GM12878 (cell line): ENCODE data around the gene ERC2. TPM values are rescaled to one million over a fixed set of nuclear protein-coding genes. Genes with fewer than 3 reads are reported as not detected.
A peak's percentile ranks its signal among the peaks of the same experiment; 100 is the strongest.

Experiments
- ATAC-seq: fragments of 200-7000 bp; cut with Tn5 transposase; 3 replicates; pipeline ENCODE4 v1.9.1; 2020; ENCODE audit warnings: mild to moderate bottlenecking, moderate library complexity
- BruUV-seq: library from RNA; stranded (reverse); fragments of 400-500 nt; replicated peaks from 2 replicates; lab custom pipeline; 2021; lab: Mats Ljungman, UMichigan
- CTCF ChIA-PET: fragments of 300-600 bp; sonication (Branson Sonifier 250); formaldehyde crosslinking; extraction: SDS; loops from one replicate; lab custom pipeline; 2021; ENCODE audit warnings: inconsistent platforms; lab: Yijun Ruan, JAX
- POLR2A ChIA-PET: fragments of 350-600 bp; formaldehyde crosslinking; extraction: SDS; loops from one replicate; lab custom pipeline; 2021; ENCODE audit warnings: inconsistent platforms; lab: Charles Lee
- RAD21 ChIA-PET: fragments of 300-600 bp; sonication (Branson Sonifier 250); formaldehyde crosslinking; loops from one replicate; lab custom pipeline; 2023; ENCODE audit warnings: antibody characterized with exemption; ENCODE audit not compliant: unreplicated experiment; lab: Charles Lee
- SMC1A ChIA-PET: fragments of 300-600 bp; sonication (Branson Sonifier 250); formaldehyde crosslinking; loops from one replicate; lab custom pipeline; 2023; ENCODE audit not compliant: unreplicated experiment, uncharacterized antibody; lab: Charles Lee
- DNase-seq: peaks from one replicate; pipeline ENCODE4 v3.0.0-alpha.2; 2011; ENCODE audit warnings: low read depth, low spot score
- FAIRE-seq: peaks from 3 replicates; lab custom pipeline; 2011; peaks lifted over from hg19 to GRCh38; lab: Jason Lieb, UNC
- H2AFZ ChIP-seq: 2 replicates; pipeline ENCODE4 v1.6.0; 2011; ENCODE audit warnings: low read depth, low read length, control low read depth; ENCODE audit not compliant: control insufficient read depth
- H3K27ac ChIP-seq: 2 replicates; pipeline ENCODE4 v1.5.1; 2011; ENCODE audit warnings: control low read depth; ENCODE audit not compliant: control insufficient read depth, insufficient read depth
- H3K27me3 ChIP-seq, 2 experiments: replicated peaks in 1 of 2; 2 replicates each; pipeline versions ENCODE4 v1.6.0 to v1.6.1; 2011; ENCODE audit warnings: low read length in 1 of 2; ENCODE audit not compliant: control insufficient read depth in 2 of 2, insufficient read depth in 2 of 2
- H3K36me3 ChIP-seq, 2 experiments: 2 replicates each; pipeline ENCODE4 v1.5.1; 2011; ENCODE audit warnings: low read length in 1 of 2; ENCODE audit not compliant: control insufficient read depth in 2 of 2, insufficient read depth in 2 of 2
- H3K4me1 ChIP-seq: 2 replicates; pipeline ENCODE4 v1.6.1; 2011; ENCODE audit warnings: mild to moderate bottlenecking, low read length, moderate library complexity, mixed read lengths; ENCODE audit not compliant: control insufficient read depth, insufficient read depth
- H3K4me2 ChIP-seq: 2 replicates; pipeline ENCODE4 v1.6.0; 2011; ENCODE audit warnings: control low read depth; ENCODE audit not compliant: control insufficient read depth, insufficient read depth
- H3K4me3 ChIP-seq: fragments of 200-600 bp; sonication (generic); 2 replicates; pipeline ENCODE4 v1.5.1; 2016
- H3K79me2 ChIP-seq: 2 replicates; pipeline ENCODE4 v1.6.0; 2011; ENCODE audit warnings: low read length; ENCODE audit not compliant: control insufficient read depth, insufficient read depth
- H3K9ac ChIP-seq: 2 replicates; pipeline ENCODE4 v1.8.0; 2011; ENCODE audit warnings: low read length, control low read depth, mixed read lengths; ENCODE audit not compliant: control insufficient read depth, insufficient read depth
- H3K9me3 ChIP-seq: replicated peaks from 3 replicates; pipeline ENCODE4 v1.5.1; 2011; ENCODE audit warnings: mild to moderate bottlenecking, low read length; ENCODE audit not compliant: control insufficient read depth, insufficient read depth
- H4K20me1 ChIP-seq: 2 replicates; pipeline ENCODE4 v1.6.0; 2011; ENCODE audit not compliant: control insufficient read depth, insufficient read depth
- CHD2 ChIP-seq: IDR thresholded peaks from 2 replicates; pipeline ENCODE4 v1.6.1; 2011; ENCODE audit warnings: low read depth, low read length, improper control_type of control experiment, borderline replicate concordance
- GABPA ChIP-seq: IDR thresholded peaks from 2 replicates; pipeline ENCODE4 v1.6.1; 2014; ENCODE audit warnings: antibody characterized with exemption, low read depth, mild to moderate bottlenecking, inconsistent platforms
- HDAC6 ChIP-seq: fragments of 200-600 bp; sonication (generic); IDR thresholded peaks from one replicate; pipeline ENCODE4 v1.8.0; 2017; ENCODE audit warnings: antibody characterized with exemption; ENCODE audit not compliant: unreplicated experiment
- NBN ChIP-seq: fragments of 450-650 bp; IDR thresholded peaks from 2 replicates; pipeline ENCODE4 v1.6.1; 2016
- PAX5 ChIP-seq: IDR thresholded peaks from 2 replicates; pipeline ENCODE4 v1.6.1; 2011; ENCODE audit warnings: low read depth, low read length, borderline replicate concordance
- RAD21 ChIP-seq: IDR thresholded peaks from 2 replicates; pipeline ENCODE4 v1.6.1; 2011; ENCODE audit warnings: mild to moderate bottlenecking, low read depth, low read length, moderate library complexity; ENCODE audit not compliant: insufficient read depth
- RUNX3 ChIP-seq: IDR thresholded peaks from 2 replicates; pipeline ENCODE4 v1.6.1; 2012; ENCODE audit warnings: low read length, inconsistent platforms
- SMC3 ChIP-seq: IDR thresholded peaks from 2 replicates; pipeline ENCODE4 v1.6.1; 2011; ENCODE audit warnings: low read length, improper control_type of control experiment, borderline replicate concordance
- SREBF2 ChIP-seq: IDR thresholded peaks from 2 replicates; pipeline ENCODE4 v1.6.1; 2012; ENCODE audit warnings: mild to moderate bottlenecking, low read length
- YY1 ChIP-seq: IDR thresholded peaks from 2 replicates; pipeline ENCODE4 v1.6.1; 2011; ENCODE audit warnings: low read depth, mild to moderate bottlenecking, low read length
- WGBS: methylation state at CpG from one replicate; pipeline ENCODE4 v1.1.6; 2016; ENCODE audit warnings: low lambda C conversion rate; ENCODE audit not compliant: insufficient replicate concordance, insufficient coverage; ENCODE audit errors: missing lambda C conversion rate; 5-methylcytosine and 5-hydroxymethylcytosine counted together
- in situ Hi-C: fragments of 300-500 bp; cut with MboI; formaldehyde crosslinking; loops from 9 replicates; pipeline ENCODE4 v1.14.3; 2018; ENCODE audit warnings: mixed read lengths
- intact Hi-C: fragments of 100-400 bp; cut with micrococcal nuclease; formaldehyde crosslinking; loops from one replicate; pipeline ENCODE4 v1.14.2; 2022; ENCODE audit not compliant: unreplicated experiment
- polyA plus RNA-seq, 11 experiments: library from polyadenylated mRNA; depleted of rRNA in 4 of 11; unstranded in 6 of 11; stranded (reverse) in 5 of 11; fragments of >200 nt; fragmentation: Nextera tagmentation in 4 of 11; fragmentation: Illumina TruSeq in 1 of 11; extraction: Ambion mirVana in 4 of 11; extraction: Trizol in 1 of 11; gene quantifications; 1 replicate in 1 of 11; 2 replicates in 10 of 11; pipeline versions ENCODE4 v1.2.1 to v1.2.3, GENCODE V29; 2011 to 2016; ENCODE audit warnings: inconsistent platforms in 2 of 11, missing spikeins in 2 of 11, low read depth in 1 of 11
- total RNA-seq, 4 experiments: library from RNA; depleted of rRNA in 3 of 4; stranded (reverse); fragments of >200 nt in 3 of 4; fragmentation: Illumina TruSeq in 1 of 4; extraction: Trizol in 1 of 4; gene quantifications; 2 replicates each; pipeline versions ENCODE4 v1.2.1 to v1.2.3, GENCODE V29; 2013 to 2021
- TF ChIP-seq, protein P1 (sequence below): fragments of 450-650 bp; IDR thresholded peaks from 2 replicates; pipeline ENCODE4 v1.6.1; 2017; ENCODE audit warnings: mild to moderate bottlenecking, low read depth, inconsistent platforms; ENCODE audit not compliant: poor library complexity, severe bottlenecking
- TF ChIP-seq, protein P2 (sequence below), 3 experiments: IDR thresholded peaks in 2 of 3; conservative IDR thresholded peaks in 1 of 3; 2 replicates each; pipeline ENCODE4 v1.5.1; 2011; ENCODE audit warnings: low read depth in 3 of 3, low read length in 3 of 3, mild to moderate bottlenecking in 3 of 3, control low read depth in 2 of 3, moderate library complexity in 2 of 3, inconsistent platforms in 1 of 3, mixed read lengths in 1 of 3; ENCODE audit not compliant: control insufficient read depth in 2 of 3, insufficient read depth in 1 of 3; ENCODE audit errors: extremely low read depth in 1 of 3
- TF ChIP-seq, protein P3 (sequence below): fragments of 450-650 bp; formaldehyde crosslinking; IDR thresholded peaks from 2 replicates; pipeline ENCODE4 v1.4.0; 2022; ENCODE audit warnings: mild to moderate bottlenecking, moderate library complexity

ERC2 gene
- total and polyA plus RNA-seq, 10 of the 15 experiments (the other 5 are each of a cell fraction or from before 2014, with no cell fraction given), result 0.06 to 1.4 (median 0.12) TPM; not detected in 3

DNA sequence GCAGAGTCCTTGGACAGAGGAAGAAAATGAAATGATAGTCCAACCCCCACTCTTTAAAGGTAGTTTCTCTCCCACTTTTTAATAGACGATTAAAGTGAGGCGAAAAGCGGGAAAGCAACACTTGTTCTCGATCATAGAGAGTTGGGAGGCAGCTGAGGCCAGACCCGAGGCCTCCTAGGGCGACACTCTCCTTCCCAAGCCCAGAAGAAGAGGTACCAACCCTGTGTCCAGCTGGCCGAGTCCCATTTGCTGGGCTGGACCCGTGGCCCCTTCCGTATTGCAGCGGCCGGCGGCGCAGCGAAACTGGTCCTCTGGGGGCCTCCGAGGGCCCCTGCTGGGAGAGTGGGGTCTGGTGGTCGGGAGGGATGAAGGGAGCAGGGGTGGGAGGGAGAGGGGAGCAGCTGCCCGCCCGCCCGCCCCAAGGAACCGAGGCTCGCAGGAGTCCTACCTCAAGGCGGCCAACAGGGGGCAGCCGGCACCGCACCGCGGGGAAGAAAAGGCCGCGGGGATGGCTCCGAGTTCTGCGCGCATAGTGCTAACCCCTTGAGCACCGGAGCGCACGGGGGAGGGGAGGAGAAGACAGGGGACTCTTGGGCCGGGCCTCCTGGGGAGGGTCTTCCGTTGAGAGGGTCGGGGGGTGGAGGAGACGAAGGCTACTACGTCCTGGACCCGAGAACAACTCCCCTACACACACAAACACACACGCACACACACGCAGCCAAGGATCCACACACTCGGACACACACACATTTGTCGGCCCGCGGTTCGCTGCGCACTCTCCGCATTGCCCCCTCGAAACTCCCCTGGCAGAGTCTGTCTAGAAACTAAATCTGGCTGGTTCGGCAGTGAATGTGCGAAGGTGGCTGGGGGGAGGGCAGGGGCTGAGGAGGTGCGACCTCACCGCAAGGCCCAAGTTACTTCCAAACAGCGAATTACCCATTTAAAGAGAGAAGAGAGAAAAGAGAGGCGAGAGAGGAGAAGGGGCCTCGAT, 983.2 kb downstream of the ERC2 start:
- Histone ChIP-seq H2AFZ (peak overlapping the region; percentile 65), H3K4me3 (peak overlapping the region; percentile 86), H3K9ac (peak overlapping the region; percentile 34; the same call in 1 of the 2 replicates), H3K36me3 (no peaks in the 10 kb centered on the region), H3K4me1 (peaks cover 18% of the 10 kb centered on the region), H3K79me2 (no peaks in the 10 kb centered on the region), H3K9me3 (no peaks in the 10 kb centered on the region), H3K27ac (no peak overlapping the region), H4K20me1 (no peaks in the 10 kb centered on the region; the same call in 1 of the 2 replicates), H3K4me2 (peak overlapping the region; percentile 84), H3K27me3 (peaks cover 18 to 47% of the 10 kb centered on the region in 2 experiments)
- ATAC-seq (peak; percentile 75), DNase-seq (peak; percentile 32), FAIRE-seq (peak; percentile 18)
- RAD21 ChIA-PET, result interaction anchor here (0.6 to 4.0 kb wide), 6 partner anchors 146 to 766 kb away, joined by 3 to 43 read pairs (median 4); no protein-coding TSS in a partner anchor
- in situ Hi-C loops, result loop anchor here (5.0 kb wide), 2 partner anchors 237 to 767 kb away; no protein-coding TSS in a partner anchor
- intact Hi-C loops, result loop anchor here (1.0 to 10.0 kb wide), 9 partner anchors 50 to 767 kb away; no protein-coding TSS in a partner anchor
- 10% methylated on average over 36 of the region's 57 CpGs for WGBS
- CTCF ChIA-PET, result interaction anchor here (0.6 to 1.8 kb wide), 7 partner anchors 9 to 257 kb away, joined by 3 to 8 read pairs (median 3); no protein-coding TSS in a partner anchor
- POLR2A ChIA-PET, result no interaction called here
- SMC1A ChIA-PET, result interaction anchor here (1.2 kb wide), 1 partner anchor 236 kb away, joined by 3 read pairs; no protein-coding TSS in a partner anchor
- BruUV-seq, result no TSS peak
- TF ChIP-seq, protein P1, sequence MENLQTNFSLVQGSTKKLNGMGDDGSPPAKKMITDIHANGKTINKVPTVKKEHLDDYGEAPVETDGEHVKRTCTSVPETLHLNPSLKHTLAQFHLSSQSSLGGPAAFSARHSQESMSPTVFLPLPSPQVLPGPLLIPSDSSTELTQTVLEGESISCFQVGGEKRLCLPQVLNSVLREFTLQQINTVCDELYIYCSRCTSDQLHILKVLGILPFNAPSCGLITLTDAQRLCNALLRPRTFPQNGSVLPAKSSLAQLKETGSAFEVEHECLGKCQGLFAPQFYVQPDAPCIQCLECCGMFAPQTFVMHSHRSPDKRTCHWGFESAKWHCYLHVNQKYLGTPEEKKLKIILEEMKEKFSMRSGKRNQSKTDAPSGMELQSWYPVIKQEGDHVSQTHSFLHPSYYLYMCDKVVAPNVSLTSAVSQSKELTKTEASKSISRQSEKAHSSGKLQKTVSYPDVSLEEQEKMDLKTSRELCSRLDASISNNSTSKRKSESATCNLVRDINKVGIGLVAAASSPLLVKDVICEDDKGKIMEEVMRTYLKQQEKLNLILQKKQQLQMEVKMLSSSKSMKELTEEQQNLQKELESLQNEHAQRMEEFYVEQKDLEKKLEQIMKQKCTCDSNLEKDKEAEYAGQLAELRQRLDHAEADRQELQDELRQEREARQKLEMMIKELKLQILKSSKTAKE, result no peak
- TF ChIP-seq, protein P2, sequence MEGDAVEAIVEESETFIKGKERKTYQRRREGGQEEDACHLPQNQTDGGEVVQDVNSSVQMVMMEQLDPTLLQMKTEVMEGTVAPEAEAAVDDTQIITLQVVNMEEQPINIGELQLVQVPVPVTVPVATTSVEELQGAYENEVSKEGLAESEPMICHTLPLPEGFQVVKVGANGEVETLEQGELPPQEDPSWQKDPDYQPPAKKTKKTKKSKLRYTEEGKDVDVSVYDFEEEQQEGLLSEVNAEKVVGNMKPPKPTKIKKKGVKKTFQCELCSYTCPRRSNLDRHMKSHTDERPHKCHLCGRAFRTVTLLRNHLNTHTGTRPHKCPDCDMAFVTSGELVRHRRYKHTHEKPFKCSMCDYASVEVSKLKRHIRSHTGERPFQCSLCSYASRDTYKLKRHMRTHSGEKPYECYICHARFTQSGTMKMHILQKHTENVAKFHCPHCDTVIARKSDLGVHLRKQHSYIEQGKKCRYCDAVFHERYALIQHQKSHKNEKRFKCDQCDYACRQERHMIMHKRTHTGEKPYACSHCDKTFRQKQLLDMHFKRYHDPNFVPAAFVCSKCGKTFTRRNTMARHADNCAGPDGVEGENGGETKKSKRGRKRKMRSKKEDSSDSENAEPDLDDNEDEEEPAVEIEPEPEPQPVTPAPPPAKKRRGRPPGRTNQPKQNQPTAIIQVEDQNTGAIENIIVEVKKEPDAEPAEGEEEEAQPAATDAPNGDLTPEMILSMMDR (IDR thresholded peaks at IDR 0.05 in 2 of 3, conservative IDR thresholded peaks at IDR 0.05 in 1 of 3; ENCODE audit: control insufficient read depth in 2 of 3, extremely low read depth in 1 of 3, insufficient read depth in 1 of 3, low read depth in 3 of 3, low read length in 3 of 3), result peak; percentile 52 to 85 (median 76)
- TF ChIP-seq SREBF2, result no peak
- TF ChIP-seq CHD2, result 0 out of 2 replicates have a peak, but pooled peaks have one; percentile 41
- TF ChIP-seq PAX5, result 0 out of 2 replicates have a peak, but pooled peaks have one; percentile 7
- TF ChIP-seq RUNX3, result peak; percentile 16; the same call in 1 of the 2 replicates
- TF ChIP-seq, protein P3, sequence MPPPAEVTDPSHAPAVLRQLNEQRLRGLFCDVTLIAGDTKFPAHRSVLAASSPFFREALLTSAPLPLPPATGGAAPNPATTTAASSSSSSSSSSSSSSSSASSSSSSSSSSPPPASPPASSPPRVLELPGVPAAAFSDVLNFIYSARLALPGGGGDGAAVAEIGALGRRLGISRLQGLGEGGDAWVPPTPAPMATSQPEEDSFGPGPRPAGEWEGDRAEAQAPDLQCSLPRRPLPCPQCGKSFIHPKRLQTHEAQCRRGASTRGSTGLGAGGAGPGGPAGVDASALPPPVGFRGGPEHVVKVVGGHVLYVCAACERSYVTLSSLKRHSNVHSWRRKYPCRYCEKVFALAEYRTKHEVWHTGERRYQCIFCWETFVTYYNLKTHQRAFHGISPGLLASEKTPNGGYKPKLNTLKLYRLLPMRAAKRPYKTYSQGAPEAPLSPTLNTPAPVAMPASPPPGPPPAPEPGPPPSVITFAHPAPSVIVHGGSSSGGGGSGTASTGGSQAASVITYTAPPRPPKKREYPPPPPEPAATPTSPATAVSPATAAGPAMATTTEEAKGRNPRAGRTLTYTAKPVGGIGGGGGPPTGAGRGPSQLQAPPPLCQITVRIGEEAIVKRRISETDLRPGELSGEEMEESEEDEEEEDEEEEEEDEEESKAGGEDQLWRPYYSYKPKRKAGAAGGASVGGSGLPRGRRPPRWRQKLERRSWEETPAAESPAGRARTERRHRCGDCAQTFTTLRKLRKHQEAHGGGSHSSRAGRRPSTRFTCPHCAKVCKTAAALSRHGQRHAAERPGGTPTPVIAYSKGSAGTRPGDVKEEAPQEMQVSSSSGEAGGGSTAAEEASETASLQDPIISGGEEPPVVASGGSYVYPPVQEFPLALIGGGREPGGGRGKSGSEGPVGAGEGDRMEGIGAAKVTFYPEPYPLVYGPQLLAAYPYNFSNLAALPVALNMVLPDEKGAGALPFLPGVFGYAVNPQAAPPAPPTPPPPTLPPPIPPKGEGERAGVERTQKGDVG (CRISPR knock-in tag), result no peak
- peak; percentile 76 for TF ChIP-seq SMC3
- TF ChIP-seq YY1, result peak; percentile 62; the same call in 1 of the 2 replicates
- 0 out of 2 replicates have a peak, but pooled peaks have one; percentile 34 for TF ChIP-seq NBN
- peak; percentile 91 for TF ChIP-seq RAD21
- no peak for TF ChIP-seq GABPA
- no peak for TF ChIP-seq HDAC6
